Omental fat pad (tissue), 4 donors: ENCODE measurements around the gene CH25H. TPM values are rescaled to one million over a fixed set of nuclear protein-coding genes. Genes with fewer than 3 reads are reported as not detected.
"Not testable (repeated sequence)": the region's sequence is repeated elsewhere in the genome, so short reads cannot be mapped to it uniquely, and the experiment has no call there.

Experiments used
- ATAC-seq: fragments of 150-250 bp; one replicate; pipeline ENCODE4 v1.9.1; 2016; ENCODE audit warnings: mild to moderate bottlenecking, moderate library complexity; ENCODE audit not compliant: low FRiP score
- DNase-seq: peaks from one replicate; pipeline ENCODE4 v3.0.0-alpha.2; 2019; ENCODE audit warnings: low spot score
- total RNA-seq, 4 donors: library from RNA; depleted of rRNA; stranded (reverse); fragments of >200 nt; gene quantifications; one replicate each; pipeline ENCODE4 v1.1.0, GENCODE V29; 2016
- TF ChIP-seq, protein P1 (sequence below), 3 donors: fragments of 450-650 bp; IDR thresholded peaks; one replicate each; pipeline ENCODE4 v1.5.1; 2016 to 2017; ENCODE audit warnings: antibody characterized with exemption in 3 of 3, mild to moderate bottlenecking in 3 of 3, moderate library complexity in 2 of 3

The CH25H gene
- total RNA-seq, 4 donors from 2014 or later = 6.3 to 25.5 (median 13.4) TPM

DNA sequence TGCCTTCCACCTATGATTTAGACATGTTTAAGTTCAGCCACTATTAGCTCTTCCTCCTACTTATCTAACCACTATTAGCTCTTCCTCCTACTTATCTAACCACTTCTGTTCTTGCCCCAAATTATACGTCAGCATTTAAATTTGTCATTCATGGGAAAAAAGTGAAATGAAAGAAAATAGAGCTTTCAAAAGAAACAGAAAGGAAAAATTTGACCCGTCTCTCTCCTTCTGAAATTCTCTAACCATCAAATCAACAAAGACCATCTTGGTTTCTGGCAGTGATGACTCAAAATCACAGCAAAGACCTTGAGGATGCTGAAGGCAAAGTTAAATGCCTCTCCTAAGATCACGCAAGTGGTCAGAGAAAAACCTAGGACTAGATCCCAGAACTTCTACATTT, 41.9 kb upstream of the CH25H start:
- DNase-seq (no peak), ATAC-seq (no peak)
- TF ChIP-seq, protein P1, sequence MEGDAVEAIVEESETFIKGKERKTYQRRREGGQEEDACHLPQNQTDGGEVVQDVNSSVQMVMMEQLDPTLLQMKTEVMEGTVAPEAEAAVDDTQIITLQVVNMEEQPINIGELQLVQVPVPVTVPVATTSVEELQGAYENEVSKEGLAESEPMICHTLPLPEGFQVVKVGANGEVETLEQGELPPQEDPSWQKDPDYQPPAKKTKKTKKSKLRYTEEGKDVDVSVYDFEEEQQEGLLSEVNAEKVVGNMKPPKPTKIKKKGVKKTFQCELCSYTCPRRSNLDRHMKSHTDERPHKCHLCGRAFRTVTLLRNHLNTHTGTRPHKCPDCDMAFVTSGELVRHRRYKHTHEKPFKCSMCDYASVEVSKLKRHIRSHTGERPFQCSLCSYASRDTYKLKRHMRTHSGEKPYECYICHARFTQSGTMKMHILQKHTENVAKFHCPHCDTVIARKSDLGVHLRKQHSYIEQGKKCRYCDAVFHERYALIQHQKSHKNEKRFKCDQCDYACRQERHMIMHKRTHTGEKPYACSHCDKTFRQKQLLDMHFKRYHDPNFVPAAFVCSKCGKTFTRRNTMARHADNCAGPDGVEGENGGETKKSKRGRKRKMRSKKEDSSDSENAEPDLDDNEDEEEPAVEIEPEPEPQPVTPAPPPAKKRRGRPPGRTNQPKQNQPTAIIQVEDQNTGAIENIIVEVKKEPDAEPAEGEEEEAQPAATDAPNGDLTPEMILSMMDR (IDR thresholded peaks at IDR 0.05) = no peak

DNA sequence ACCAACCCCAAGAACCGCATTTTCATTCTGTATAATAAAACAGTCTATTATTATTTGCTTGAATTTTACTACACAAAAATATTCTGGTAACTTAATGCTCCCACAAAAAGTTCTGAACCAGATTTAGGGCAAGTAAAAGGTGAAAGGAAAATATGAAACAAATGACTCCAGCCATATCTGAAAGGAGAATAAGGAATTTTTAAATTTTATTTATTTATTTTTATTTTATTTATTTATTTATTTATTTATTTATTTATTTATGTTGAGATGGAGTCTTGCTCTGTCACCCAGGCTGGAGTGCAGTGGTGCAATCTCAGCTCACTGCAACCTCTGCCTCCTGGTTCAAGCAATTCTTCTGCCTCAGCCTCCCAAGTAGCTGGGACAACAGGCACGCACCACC, 40.5 kb upstream of the CH25H start:
- not testable (repeated sequence) for ATAC-seq, DNase-seq

DNA sequence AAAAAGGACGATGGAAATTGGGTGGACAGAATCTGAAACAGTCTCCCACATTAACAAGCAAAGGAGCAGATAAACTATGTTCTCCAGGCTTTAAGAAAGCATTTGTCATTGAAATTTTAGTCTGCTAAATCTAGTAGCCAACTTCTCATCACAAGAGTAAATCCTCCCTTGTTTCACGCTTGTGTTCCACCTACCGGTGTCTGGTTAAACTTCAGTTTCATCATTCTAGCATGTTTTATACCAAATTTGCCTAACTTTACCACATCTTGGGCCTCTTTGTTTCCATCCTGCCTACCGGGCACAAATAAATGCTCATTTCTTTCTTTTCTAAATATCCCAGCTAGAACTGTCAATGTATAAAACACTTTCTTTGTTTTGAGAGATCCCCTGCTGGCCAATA, 38.7 kb upstream of the CH25H start:
- TF ChIP-seq, protein P1 (IDR thresholded peaks at IDR 0.05) = no peak
- DNase-seq (no peak), ATAC-seq (no peak)

DNA sequence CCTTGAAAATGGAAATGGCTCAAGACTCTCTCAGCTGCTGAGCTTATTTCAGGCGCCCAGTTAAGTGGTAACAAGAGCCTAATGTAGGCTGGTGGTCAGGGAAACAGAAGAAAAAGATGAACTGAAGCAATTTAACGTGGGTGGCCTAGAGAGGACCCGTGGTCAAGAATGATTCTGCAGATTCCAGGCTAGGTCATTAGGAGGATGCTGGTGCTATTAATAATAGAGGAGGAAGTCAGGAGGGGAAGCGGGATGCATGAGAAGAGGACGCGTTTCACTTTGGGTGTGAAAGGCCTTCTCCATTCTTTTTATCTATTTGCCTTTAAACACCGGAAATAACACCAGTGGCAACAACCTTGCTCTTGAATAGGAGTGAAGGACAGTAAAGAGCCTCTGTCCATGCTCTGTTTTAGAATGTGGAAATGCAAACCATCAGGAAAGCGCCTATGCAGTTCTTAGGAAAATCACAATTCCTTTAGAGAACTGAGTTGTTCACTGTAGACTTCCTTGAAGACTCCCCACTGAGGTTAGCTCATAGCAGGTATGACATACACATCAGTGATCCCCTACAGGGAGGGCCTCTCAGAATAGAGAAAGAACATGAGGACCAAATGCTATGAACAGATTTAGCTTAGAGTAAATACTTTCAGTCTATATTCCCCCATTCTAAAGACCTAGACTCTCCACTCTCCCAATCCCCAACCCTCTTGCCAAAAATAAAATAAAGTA, 35.9 kb upstream of the CH25H start:
- ATAC-seq = no peak
- no peak for DNase-seq
- TF ChIP-seq, protein P1 (IDR thresholded peaks at IDR 0.05) = no peak

DNA sequence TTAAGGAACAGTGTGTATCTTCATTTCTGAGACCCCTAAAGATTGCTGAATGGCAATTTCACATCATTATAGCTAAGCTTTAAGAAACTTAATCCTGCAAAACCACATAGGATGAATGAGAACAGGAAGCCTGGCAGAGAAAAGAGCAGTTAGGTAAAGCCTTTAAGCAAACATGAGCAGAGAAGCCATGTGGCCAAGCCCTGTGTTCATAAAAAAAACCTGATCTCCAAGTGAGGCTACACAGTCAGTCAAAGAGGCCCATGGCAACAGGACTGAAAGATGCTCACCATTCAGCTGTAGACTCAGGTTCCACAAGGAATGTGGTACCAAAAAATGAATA, 35.2 kb upstream of the CH25H start:
- TF ChIP-seq, protein P1 (IDR thresholded peaks at IDR 0.05) = no peak
- DNase-seq = no peak
- no peak for ATAC-seq

DNA sequence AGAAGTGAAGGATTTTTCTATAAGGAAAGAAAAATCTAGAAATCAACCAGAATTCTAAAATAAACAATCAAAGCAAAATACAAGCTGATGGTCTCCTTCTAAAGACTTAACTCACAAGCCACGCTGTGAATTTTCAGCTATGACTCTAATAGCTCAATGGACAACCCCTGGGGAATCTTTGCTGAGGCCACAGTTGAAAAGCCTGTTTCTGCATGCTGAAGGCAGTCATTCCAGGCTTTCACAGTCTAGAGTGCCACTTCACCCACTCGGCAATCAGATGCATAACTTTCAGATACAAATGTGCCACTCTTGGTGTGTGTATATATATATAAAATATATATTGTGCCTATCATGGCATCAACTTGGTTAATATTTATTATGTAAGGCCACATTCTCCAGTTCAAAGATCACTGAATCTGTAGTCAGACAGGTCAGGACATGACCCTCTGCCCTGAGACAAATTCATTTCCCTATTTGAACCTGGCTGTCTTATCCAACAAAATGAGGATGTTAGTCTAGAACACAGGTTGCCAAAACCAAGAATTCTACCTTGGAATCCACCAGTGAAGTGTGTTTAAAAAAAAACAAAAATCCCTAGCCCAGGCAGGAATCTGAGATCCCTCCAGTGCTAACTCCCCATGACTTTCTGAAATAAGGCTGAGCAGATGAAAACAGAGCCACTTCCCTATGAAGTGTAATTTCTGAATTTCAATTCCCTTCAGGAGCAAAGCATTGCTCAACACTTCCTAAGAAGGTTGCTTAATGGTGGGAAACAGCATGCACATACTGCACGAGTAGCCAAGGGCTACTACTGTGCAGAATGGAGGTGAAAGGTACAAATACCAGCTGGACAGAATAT, 34.6 kb upstream of the CH25H start:
- TF ChIP-seq, protein P1 (IDR thresholded peaks at IDR 0.05) = no peak
- DNase-seq (no peak), ATAC-seq (peak; percentile 45)

DNA sequence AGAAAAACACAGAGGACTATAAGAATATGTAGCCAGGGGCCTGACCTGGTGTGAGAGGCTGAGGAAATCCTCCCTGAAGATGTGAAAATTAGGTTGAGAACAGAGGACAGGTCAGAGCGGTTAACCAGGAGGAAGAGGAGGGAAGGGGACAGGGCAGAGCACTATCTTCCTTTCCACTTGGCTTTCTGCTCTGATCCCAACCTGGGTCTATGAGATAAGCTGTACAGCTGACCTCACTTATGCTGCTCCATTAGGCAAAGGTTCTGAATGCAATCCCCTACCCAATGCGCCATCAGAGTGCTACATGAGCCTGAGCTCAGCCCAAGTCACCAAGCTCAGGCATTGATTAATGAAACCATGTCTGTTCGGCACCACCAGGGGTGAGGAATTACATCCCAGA, 33.9 kb upstream of the CH25H start:
- ATAC-seq = no peak
- DNase-seq = no peak
- TF ChIP-seq, protein P1 (IDR thresholded peaks at IDR 0.05) = no peak
